ENCODE results near the gene CMIP.

The CMIP gene

GRCh38 chr16:81566086-81567007 lies 121.7 kb downstream of the CMIP start:
- peaks cover 5% of the 10 kb centered on the region for H3K79me2 ChIP-seq (ENCODE audit: control insufficient read depth, insufficient read depth, low read length, unreplicated experiment)
- H3K4me1 ChIP-seq (ENCODE audit: control insufficient read depth, insufficient read depth, low read length, unreplicated experiment): peaks cover 29% of the 10 kb centered on the region
- no peak overlapping the region for H3K27ac ChIP-seq (ENCODE audit: low read depth, low read length)

GRCh38 chr16:81567087-81567486 lies 122.5 kb downstream of the CMIP start:
- Histone ChIP-seq H3K79me2 (ENCODE audit: control insufficient read depth, insufficient read depth, low read length, unreplicated experiment) (peaks cover 5% of the 10 kb centered on the region), H3K4me1 (ENCODE audit: control insufficient read depth, insufficient read depth, low read length, unreplicated experiment) (peaks cover 24% of the 10 kb centered on the region), H3K27me3 (ENCODE audit: insufficient read depth, low read length) (no peaks in the 10 kb centered on the region), H3K4me3 (ENCODE audit: low read depth, low read length) (no peak overlapping the region), H3K27ac (ENCODE audit: low read depth, low read length) (no peak overlapping the region), H3K36me3 (ENCODE audit: insufficient read depth, low read length) (no peaks in the 10 kb centered on the region), H2AFZ (ENCODE audit: low read length, unreplicated experiment) (no peak overlapping the region)

More at GRCh38 chr16:81566086-81567007, 121.7 kb downstream of the CMIP start:
- Histone ChIP-seq H3K27me3 (ENCODE audit: insufficient read depth, low read length) (no peaks in the 10 kb centered on the region), H2AFZ (ENCODE audit: low read length, unreplicated experiment) (no peak overlapping the region), H3K36me3 (ENCODE audit: insufficient read depth, low read length) (no peaks in the 10 kb centered on the region), H3K4me3 (ENCODE audit: low read depth, low read length) (no peak overlapping the region)

GRCh38 chr16:81567987-81568748 lies 123.6 kb downstream of the CMIP start:
- H3K4me1 ChIP-seq (ENCODE audit: control insufficient read depth, insufficient read depth, low read length, unreplicated experiment): peaks cover 19% of the 10 kb centered on the region
- peak overlapping the region; percentile 7; the same call in 1 of the 2 replicates for H3K27ac ChIP-seq (ENCODE audit: low read depth, low read length)
- no peak overlapping the region for H2AFZ ChIP-seq (ENCODE audit: low read length, unreplicated experiment)
- no peaks in the 10 kb centered on the region for H3K27me3 ChIP-seq (ENCODE audit: insufficient read depth, low read length)
- no peaks in the 10 kb centered on the region for H3K36me3 ChIP-seq (ENCODE audit: insufficient read depth, low read length)
- H3K79me2 ChIP-seq (ENCODE audit: control insufficient read depth, insufficient read depth, low read length, unreplicated experiment): peaks cover 5% of the 10 kb centered on the region
- peak overlapping the region; percentile 26; the same call in 1 of the 2 replicates for H3K4me3 ChIP-seq (ENCODE audit: low read depth, low read length)

GRCh38 chr16:81568749-81569087 lies 124.1 kb downstream of the CMIP start:
- peaks cover 5% of the 10 kb centered on the region for H3K79me2 ChIP-seq (ENCODE audit: control insufficient read depth, insufficient read depth, low read length, unreplicated experiment)
- H3K27me3 ChIP-seq (ENCODE audit: insufficient read depth, low read length): no peaks in the 10 kb centered on the region
- H3K4me3 ChIP-seq (ENCODE audit: low read depth, low read length): no peak overlapping the region
- no peaks in the 10 kb centered on the region for H3K36me3 ChIP-seq (ENCODE audit: insufficient read depth, low read length)
- no peak overlapping the region for H2AFZ ChIP-seq (ENCODE audit: low read length, unreplicated experiment)
- peaks cover 19% of the 10 kb centered on the region for H3K4me1 ChIP-seq (ENCODE audit: control insufficient read depth, insufficient read depth, low read length, unreplicated experiment)
- peak overlapping the region; percentile 7; the same call in 1 of the 2 replicates for H3K27ac ChIP-seq (ENCODE audit: low read depth, low read length)

GRCh38 chr16:81569361-81570034 lies 124.9 kb downstream of the CMIP start:
- Histone ChIP-seq H3K36me3 (ENCODE audit: insufficient read depth, low read length) (no peaks in the 10 kb centered on the region), H3K4me3 (ENCODE audit: low read depth, low read length) (no peak overlapping the region), H3K4me1 (ENCODE audit: control insufficient read depth, insufficient read depth, low read length, unreplicated experiment) (peaks cover 19% of the 10 kb centered on the region), H3K79me2 (ENCODE audit: control insufficient read depth, insufficient read depth, low read length, unreplicated experiment) (peaks cover 5% of the 10 kb centered on the region), H3K27ac (ENCODE audit: low read depth, low read length) (no peak overlapping the region), H3K27me3 (ENCODE audit: insufficient read depth, low read length) (no peaks in the 10 kb centered on the region), H2AFZ (ENCODE audit: low read length, unreplicated experiment) (no peak overlapping the region)

- peaks cover 5% of the 10 kb centered on the region for H3K79me2 ChIP-seq (ENCODE audit: control insufficient read depth, insufficient read depth, low read length, unreplicated experiment)
- peaks cover 19% of the 10 kb centered on the region for H3K4me1 ChIP-seq (ENCODE audit: control insufficient read depth, insufficient read depth, low read length, unreplicated experiment)
- no peaks in the 10 kb centered on the region for H3K36me3 ChIP-seq (ENCODE audit: insufficient read depth, low read length)
- no peak overlapping the region for H3K27ac ChIP-seq (ENCODE audit: low read depth, low read length)
- H3K27me3 ChIP-seq (ENCODE audit: insufficient read depth, low read length): no peaks in the 10 kb centered on the region
- no peak overlapping the region for H2AFZ ChIP-seq (ENCODE audit: low read length, unreplicated experiment)
- H3K4me3 ChIP-seq (ENCODE audit: low read depth, low read length): no peak overlapping the region
Observed at GRCh38 chr16:81570151-81570846, 125.7 kb downstream of the CMIP start.

GRCh38 chr16:81571175-81571574 lies 126.6 kb downstream of the CMIP start:
- Histone ChIP-seq H3K27ac (ENCODE audit: low read depth, low read length) (no peak overlapping the region), H3K36me3 (ENCODE audit: insufficient read depth, low read length) (no peaks in the 10 kb centered on the region), H2AFZ (ENCODE audit: low read length, unreplicated experiment) (no peak overlapping the region), H3K27me3 (ENCODE audit: insufficient read depth, low read length) (no peaks in the 10 kb centered on the region), H3K4me3 (ENCODE audit: low read depth, low read length) (no peak overlapping the region), H3K79me2 (ENCODE audit: control insufficient read depth, insufficient read depth, low read length, unreplicated experiment) (peaks cover 5% of the 10 kb centered on the region), H3K4me1 (ENCODE audit: control insufficient read depth, insufficient read depth, low read length, unreplicated experiment) (peaks cover 19% of the 10 kb centered on the region)

GRCh38 chr16:81571592-81572385 lies 127.2 kb downstream of the CMIP start:
- no peak overlapping the region for H2AFZ ChIP-seq (ENCODE audit: low read length, unreplicated experiment)
- H3K79me2 ChIP-seq (ENCODE audit: control insufficient read depth, insufficient read depth, low read length, unreplicated experiment): peaks cover 5% of the 10 kb centered on the region
- H3K27me3 ChIP-seq (ENCODE audit: insufficient read depth, low read length): no peaks in the 10 kb centered on the region
- H3K27ac ChIP-seq (ENCODE audit: low read depth, low read length): no peak overlapping the region
- peaks cover 19% of the 10 kb centered on the region for H3K4me1 ChIP-seq (ENCODE audit: control insufficient read depth, insufficient read depth, low read length, unreplicated experiment)
- H3K36me3 ChIP-seq (ENCODE audit: insufficient read depth, low read length): no peaks in the 10 kb centered on the region
- no peak overlapping the region for H3K4me3 ChIP-seq (ENCODE audit: low read depth, low read length)

- H3K4me3 ChIP-seq (ENCODE audit: low read depth, low read length): no peak overlapping the region
- H3K27me3 ChIP-seq (ENCODE audit: insufficient read depth, low read length): no peaks in the 10 kb centered on the region
- H3K36me3 ChIP-seq (ENCODE audit: insufficient read depth, low read length): no peaks in the 10 kb centered on the region
- H3K79me2 ChIP-seq (ENCODE audit: control insufficient read depth, insufficient read depth, low read length, unreplicated experiment): peaks cover 5% of the 10 kb centered on the region
- H3K27ac ChIP-seq (ENCODE audit: low read depth, low read length): no peak overlapping the region
- H2AFZ ChIP-seq (ENCODE audit: low read length, unreplicated experiment): no peak overlapping the region
- H3K4me1 ChIP-seq (ENCODE audit: control insufficient read depth, insufficient read depth, low read length, unreplicated experiment): peaks cover 17% of the 10 kb centered on the region
Observed at GRCh38 chr16:81572386-81573144, 128.0 kb downstream of the CMIP start.

Measured in ACC112 (cell line).